ENCODE results near the gene FAM13C.
"Not testable (repeated sequence)": the region's sequence is repeated elsewhere in the genome, so short reads cannot be mapped to it uniquely, and the experiment has no call there.

- not testable (repeated sequence) for TF ChIP-seq HMGXB4 (CRISPR knock-in tag; IDR thresholded peaks at IDR 0.05); ZNF316 (IDR thresholded peaks at IDR 0.05); E2F5 (CRISPR knock-in tag; IDR thresholded peaks at IDR 0.05); FOS (IDR thresholded peaks at IDR 0.05; ENCODE audit: extremely low read depth, insufficient read length); DNMT1 (IDR thresholded peaks at IDR 0.05); CTCF (IDR thresholded peaks at IDR 0.05 in 2 of 3, conservative IDR thresholded peaks at IDR 0.05 in 1 of 3; ENCODE audit: insufficient read depth in 2 of 3, low read depth in 1 of 3, low read length in 3 of 3); POLR2A (conservative IDR thresholded peaks at IDR 0.05); HCFC1 (IDR thresholded peaks at IDR 0.05; ENCODE audit: low read depth, low read length); ZBTB43 (CRISPR knock-in tag; IDR thresholded peaks at IDR 0.05)
These were observed 138.8 kb downstream of the FAM13C start for GRCh38 chr10:59223597-59223996.
